NCI-H524 treated with DMSO at 0.1 percent for 48 hours (cell line): ENCODE results near the gene ARHGAP24.
"Not testable (repeated sequence)": the region's sequence is repeated elsewhere in the genome, so short reads cannot be mapped to it uniquely, and the experiment has no call there.

ENCODE experiments used
- DNase-seq: peaks from one replicate; lab custom pipeline; 2025; lab: John Stamatoyannopoulos, UW

ARHGAP24 gene

DNA sequence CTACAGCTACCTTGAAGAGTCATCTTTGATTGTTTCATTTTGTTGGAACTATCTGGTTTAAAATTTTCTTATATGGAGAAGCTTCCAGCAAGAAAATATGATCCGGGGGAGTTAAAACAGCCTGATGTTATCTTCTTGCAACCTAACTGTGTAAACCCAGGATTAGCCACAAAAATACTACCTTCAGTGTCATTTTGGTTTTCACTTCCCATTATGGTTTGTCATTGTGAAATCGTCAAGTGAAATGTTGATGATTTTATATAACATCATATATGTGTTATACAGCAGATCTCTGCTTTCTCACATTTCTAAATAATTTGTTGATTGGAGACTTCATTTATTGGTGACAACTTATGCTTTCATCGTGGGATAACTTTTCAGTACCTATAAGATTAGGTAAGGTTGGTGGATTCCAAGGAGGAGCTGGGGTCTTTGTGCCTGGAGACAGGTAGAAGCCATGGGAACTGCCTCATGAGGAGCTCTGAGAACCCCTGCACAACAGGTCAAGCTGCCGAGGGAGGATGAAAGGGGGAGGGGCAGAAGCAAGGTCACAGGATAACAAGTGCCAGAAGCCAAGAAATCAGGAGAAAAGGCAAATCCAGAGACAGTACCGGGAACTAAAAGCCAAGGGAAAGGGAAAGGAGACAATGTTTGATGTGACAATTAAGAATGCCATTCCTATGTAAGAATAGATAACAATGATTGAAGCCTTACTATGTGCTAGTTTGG lies 7.2 kb downstream of the ARHGAP24 start:
- DNase-seq = no peak

- no peak for DNase-seq
These were observed 11.6 kb downstream of the ARHGAP24 start for GRCh38 chr4:85486425-85487086.

DNA sequence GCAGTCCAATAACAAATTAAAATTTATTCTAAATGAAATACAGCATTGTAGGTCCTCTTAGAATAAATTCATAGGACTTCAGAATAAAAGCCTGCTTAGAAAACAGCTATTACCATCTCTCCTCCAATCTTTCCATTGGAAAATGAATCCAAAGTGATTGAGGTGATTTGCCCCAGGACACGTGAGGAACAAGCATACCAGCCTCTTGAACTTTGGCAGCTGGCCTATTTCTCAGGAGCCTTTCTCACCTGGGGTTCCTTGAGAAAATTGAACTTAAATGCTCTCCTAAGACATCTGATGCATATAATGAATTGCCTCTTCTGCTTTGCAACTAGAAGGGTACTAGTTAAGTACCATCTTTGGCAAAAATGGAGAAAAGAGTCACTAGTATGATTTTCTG lies 13.5 kb downstream of the ARHGAP24 start:
- no peak for DNase-seq

DNA sequence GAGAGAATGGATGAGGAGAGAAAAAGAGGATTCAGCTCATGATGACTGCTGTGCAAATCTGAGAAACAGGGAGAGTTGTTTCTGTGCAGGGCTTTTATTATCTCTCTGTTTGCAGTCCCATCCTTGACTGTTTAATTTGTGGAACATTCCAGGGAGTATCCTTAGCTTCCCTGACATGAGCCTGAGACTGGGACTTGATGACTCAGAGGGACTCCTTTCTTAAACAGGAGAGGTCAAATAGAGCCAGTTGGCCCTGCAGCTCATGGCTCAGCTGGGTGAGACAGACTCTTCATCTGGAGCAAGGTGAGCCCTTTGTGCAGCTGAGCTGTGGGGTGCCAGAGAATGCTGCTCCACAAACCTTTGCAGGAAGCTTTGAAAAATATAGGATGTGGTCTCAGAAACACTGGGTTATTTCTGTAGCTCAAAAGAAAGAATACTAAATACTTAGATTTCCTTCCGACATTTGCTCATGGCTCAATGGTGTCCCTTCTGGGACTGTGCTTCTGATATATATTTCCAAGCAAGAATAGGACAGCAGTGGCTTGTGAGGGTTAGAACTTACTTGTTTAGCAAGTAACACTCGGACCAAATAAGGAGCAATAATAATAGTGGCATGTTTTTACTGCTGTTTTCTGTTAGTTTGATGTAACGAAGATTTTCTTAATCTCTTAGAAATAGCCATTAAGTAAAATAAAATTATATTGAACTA lies 14.5 kb downstream of the ARHGAP24 start:
- no peak for DNase-seq

DNA sequence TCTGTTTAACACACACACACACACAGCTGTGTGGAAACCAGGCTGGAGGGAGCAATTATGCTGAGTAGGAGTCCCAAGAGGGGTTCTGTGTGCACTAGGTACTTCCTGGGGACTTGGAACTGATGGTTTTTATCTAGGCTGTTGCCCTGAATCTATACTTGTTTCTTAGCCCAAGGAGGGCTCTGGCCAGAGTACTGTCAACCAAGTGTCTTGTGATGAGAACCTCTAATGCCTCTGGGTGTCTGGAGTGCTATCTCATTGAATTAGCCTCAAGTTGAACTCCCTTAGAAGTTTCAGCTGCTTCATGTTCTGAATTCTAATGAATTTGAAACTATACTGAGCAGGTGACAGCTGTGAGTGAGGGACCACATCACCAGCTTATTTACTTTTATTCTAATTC lies 16.6 kb downstream of the ARHGAP24 start:
- DNase-seq = no peak

DNA sequence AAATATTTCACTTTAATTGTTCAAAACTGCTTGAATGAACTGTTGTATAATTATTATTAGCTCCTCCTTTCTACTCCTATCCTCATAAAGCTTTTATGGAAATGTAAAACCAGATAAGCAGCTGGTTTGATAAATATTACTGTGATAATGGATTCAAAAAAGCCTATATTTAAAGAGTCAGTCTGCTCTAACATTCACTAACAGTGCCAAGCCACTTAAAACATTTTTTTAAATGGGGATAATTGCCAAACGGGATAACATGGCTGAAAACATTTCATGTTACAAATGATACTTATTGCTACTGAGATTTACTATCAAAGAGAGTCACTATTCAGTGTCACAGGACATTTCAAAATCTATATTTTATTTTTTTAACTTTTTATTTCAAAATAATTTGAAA lies 17.4 kb downstream of the ARHGAP24 start:
- DNase-seq = no peak

DNA sequence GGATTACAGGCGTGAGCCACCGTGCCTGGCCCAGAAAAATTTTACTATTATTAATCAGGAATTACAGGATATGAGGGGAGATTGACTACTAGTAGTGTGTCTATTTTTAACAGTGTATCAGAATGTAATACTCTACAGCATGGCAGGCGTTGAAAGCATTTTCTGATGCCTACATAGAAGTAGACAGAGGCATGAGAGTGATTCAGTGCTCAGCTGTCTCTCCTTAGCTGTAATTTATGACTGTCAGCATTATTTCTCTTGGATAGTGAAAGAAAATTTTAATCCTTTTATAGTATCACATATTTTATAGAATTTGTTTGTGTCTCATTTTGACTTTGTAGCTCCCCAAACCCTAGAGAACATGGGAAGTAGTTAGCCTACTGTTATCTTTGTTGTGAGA lies 20.7 kb downstream of the ARHGAP24 start:
- DNase-seq = no peak

- no peak for DNase-seq
These were observed 21.3 kb downstream of the ARHGAP24 start for GRCh38 chr4:85496126-85496849.

DNA sequence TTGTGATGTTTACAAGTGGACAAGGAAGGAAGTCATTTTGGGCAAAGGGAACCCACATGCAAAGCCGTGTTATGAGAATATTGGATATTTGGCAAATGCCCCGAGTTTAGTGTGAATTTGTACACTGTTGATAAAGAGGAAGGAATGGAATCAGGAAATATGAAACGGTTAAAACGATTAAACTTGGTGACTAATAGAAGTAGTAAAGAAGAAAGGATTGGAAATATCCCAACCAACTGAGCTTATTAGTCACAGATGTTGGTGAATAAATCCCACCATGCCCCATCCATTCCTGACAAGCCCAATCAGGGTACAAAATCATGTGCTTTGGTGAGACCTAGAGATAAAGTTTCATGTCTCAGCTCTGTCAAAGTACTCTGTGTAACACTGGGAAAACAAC lies 22.0 kb downstream of the ARHGAP24 start:
- DNase-seq = no peak

DNA sequence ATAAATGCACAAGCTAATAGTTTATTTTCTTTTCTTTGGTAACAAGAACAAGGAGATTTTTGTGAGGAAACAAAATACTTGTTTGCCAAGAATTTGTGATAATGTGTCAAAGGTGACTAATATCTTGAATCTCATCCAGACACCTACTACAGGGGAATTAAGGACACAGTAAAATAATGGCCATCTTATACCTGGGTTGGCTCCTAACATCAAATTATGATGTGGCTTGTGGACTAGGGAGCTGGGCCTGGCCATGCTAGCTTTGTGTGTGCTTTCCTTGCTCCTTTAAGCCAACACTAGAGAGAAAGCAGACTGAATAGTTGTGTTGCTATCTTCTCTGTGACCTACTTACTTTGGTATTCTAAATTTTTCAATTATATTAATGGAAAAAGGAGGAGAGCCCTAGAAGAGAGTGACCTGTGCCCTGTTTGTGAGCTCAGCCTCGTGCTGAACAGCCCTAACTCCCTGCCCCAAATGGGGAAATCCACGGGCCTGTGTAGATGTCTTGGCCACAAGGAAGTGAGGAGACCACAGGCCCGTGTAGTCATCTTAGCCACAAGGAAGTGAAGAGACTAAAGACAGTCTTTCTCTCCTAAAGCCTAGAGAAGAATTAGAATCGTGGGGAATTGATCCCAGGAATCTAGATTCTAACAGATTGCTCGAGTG lies 23.3 kb downstream of the ARHGAP24 start:
- DNase-seq = no peak

- DNase-seq = no peak
These were observed 24.6 kb downstream of the ARHGAP24 start for GRCh38 chr4:85499573-85499972.

DNA sequence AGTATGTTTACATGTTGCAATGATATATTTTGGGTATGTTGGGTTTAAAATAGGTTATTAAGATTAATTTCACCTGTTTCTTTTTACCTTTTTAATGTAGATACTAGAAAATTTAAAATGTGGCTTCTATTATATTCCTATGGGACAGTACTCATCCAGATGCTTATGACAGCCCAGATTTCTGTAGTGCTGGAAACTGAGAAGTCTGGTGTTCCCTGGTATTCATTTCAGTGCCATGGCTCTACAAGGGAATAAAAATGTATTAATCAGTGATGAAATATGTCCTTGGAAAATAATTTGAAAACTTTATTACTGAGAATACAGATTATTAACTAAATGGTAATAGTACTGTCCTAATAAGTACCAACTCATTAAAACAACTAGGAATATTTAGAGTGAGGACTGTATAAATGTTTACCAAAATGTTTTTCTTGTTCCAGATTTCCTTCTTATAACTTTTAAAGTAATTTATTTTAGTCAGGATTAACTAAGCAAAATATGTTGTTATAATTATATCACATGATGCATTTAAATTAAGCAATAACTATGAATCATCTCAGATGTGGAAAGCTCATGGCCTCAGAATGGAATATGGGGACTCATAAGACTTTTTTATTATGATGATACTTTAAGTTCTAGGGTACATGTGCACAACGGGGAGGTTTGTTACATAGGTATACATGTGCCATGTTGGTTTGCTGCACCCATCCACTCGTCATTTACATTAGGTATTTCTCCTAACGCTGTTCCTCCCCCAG lies 25.3 kb downstream of the ARHGAP24 start:
- DNase-seq = no peak

GRCh38 chr4:85501145-85501544 lies 26.2 kb downstream of the ARHGAP24 start:
- DNase-seq = not testable (repeated sequence)

- DNase-seq = no peak
These were observed 33.7 kb downstream of the ARHGAP24 start for GRCh38 chr4:85508654-85509053.

DNA sequence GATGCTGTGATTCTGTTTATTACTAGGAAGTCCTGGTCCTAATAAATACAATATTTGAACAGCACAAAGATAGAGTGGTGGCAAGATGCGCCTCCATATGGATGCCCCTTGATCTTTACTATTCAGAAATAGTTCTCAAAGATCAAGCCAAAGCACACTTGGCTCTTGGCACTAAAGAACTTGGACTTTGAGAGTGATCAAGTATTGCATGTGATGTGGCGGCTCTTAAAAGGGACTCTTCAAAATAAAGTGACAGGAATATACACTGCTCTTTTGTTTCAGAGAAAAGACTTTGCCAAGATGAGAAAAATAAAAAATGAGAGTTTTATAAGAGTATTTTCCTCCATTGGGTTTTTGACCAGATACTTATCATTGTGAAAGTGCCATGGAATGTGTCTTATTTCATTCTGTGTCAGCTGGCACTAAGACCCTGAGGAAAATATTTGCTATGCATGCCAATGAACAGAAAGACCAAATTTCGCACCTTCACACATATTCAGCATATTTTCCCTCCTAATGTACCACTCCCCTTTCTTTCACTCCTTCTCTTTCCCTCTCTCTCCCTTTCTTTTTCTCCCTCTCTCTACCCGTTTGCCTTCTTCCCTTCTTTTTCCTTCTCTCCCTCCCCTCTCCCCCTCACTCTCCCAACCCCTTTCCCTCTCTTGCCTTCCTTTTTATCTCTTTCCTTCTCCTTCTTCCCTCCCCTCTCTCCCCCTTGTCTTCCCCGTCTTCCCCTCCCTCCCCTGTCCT lies 35.1 kb downstream of the ARHGAP24 start:
- no peak for DNase-seq

GRCh38 chr4:85510632-85510984 lies 35.7 kb downstream of the ARHGAP24 start:
- DNase-seq = no peak

DNA sequence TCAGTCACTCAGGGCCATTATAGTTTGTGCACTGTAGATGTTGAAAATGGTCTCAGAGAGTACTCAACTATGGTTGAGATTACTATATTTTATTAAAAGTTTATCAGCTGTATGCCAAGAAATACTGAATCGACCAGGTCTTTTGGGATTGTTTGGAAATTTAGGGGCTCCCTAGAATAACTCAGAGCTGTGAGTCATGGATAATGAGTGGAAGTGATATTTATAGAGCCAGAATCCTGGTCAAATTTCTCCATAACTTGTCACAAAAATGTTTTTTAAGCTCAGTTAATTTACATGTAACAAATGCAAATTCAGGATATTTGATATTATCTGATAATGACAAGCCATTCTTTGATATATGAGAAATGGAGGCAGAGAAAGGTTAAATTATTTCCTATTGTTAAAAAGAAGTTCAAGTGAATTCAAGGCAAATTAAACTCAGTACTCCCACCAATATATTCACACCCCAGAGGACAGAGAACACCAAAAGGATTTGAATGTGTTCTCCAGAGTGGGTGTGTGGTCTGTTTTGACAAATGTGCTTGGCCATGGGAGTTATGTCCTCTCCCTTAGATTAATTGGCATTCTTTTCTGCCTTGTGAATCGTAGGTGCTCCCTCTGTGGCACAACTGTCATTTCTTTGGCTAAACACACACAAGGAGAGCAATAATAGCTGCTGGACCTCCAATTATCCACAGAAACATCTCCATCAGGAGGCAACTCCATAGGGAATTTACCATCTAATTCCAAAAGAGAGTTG lies 37.7 kb downstream of the ARHGAP24 start:
- no peak for DNase-seq

GRCh38 chr4:85514117-85514516 lies 39.2 kb downstream of the ARHGAP24 start:
- no peak for DNase-seq

DNA sequence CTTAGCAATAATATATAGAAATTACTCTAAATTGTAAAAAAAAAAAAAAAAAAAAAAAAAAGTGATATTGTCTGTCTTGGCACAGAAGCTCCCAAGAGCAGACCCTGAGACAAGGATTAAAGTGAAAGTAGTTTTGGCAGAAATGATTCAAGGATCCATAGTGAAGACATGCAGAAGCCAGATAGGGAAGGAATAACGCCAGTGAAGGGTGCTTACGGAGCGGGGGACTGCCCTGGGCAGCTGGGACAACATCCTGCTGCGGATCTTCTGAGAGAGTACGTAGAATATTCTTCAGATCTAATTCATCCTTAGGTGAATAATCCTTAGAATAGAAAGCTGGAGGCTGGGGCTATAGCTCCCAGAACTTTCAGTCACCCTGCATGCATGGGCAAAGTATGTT lies 39.8 kb downstream of the ARHGAP24 start:
- no peak for DNase-seq

DNA sequence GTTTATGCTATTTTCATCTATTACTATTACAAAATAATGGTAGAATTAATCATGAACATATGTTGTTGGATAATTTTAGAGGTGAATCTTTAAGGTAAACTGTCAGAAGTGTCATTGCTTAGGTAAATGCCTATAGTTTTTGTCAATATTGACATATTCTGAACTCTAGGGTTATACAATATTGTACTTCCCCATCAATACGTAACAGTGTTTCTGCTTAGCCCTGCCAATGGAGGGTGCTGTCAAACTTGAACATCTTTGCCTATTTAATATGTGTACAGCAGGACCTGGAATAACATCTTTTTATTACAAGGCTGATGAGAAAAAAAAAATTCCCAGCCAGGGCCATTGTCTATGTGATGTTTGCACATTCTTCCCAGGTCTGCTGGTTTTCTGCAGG lies 40.8 kb downstream of the ARHGAP24 start:
- DNase-seq = no peak
